G401 (cell line): ENCODE measurements around the gene FAR2. TPM values are rescaled to one million over a fixed set of nuclear protein-coding genes. Genes with fewer than 3 reads are reported as not detected.
A peak's percentile ranks its signal among the peaks of the same experiment; 100 is the strongest.

Experiments used
- DNase-seq: peaks from one replicate; pipeline ENCODE4 v3.0.0-alpha.2; 2015; ENCODE audit warnings: low spot score
- in situ Hi-C: cut with HindIII; loops from 2 replicates; pipeline ENCODE4 v1.10.0; 2016; ENCODE audit warnings: low sequenced_read_pairs, mixed read lengths
- total RNA-seq: library from RNA; depleted of rRNA; stranded (reverse); fragments of >200 nt; shearing (Covaris generic); gene quantifications from 2 replicates; pipeline ENCODE4 v1.2.3, GENCODE V29; 2014

Gene FAR2
- total RNA-seq, 1 experiment from 2014 or later, result not detected

- in situ Hi-C loops, result no loop called here
- DNase-seq, result no peak
Observed at GRCh38 chr12:29301114-29301513, 152.0 kb downstream of the FAR2 start.

GRCh38 chr12:29304388-29304787 lies 155.3 kb downstream of the FAR2 start:
- in situ Hi-C loops, result no loop called here
- no peak for DNase-seq

GRCh38 chr12:29306266-29306665 lies 157.2 kb downstream of the FAR2 start:
- no peak for DNase-seq
- in situ Hi-C loops, result no loop called here

GRCh38 chr12:29306682-29307081 lies 157.6 kb downstream of the FAR2 start:
- in situ Hi-C loops, result no loop called here
- no peak for DNase-seq

GRCh38 chr12:29309320-29309902 lies 160.3 kb downstream of the FAR2 start:
- in situ Hi-C loops, result no loop called here
- DNase-seq, result no peak

GRCh38 chr12:29310899-29311298 lies 161.8 kb downstream of the FAR2 start:
- DNase-seq, result no peak
- in situ Hi-C loops, result no loop called here

GRCh38 chr12:29314416-29314815 lies 165.3 kb downstream of the FAR2 start:
- in situ Hi-C loops, result no loop called here
- no peak for DNase-seq

- in situ Hi-C loops, result no loop called here
- DNase-seq, result peak; percentile 41
Observed at GRCh38 chr12:29316752-29317151, 167.7 kb downstream of the FAR2 start.

- in situ Hi-C loops, result no loop called here
Observed at GRCh38 chr12:29317556-29318363, 168.7 kb downstream of the FAR2 start.

GRCh38 chr12:29320295-29321085 lies 171.4 kb downstream of the FAR2 start:
- in situ Hi-C loops, result no loop called here
- no peak for DNase-seq

More at GRCh38 chr12:29317556-29318363, 168.7 kb downstream of the FAR2 start:
- DNase-seq, result peak; percentile 64

GRCh38 chr12:29322157-29322556 lies 173.1 kb downstream of the FAR2 start:
- in situ Hi-C loops, result no loop called here
- no peak for DNase-seq

GRCh38 chr12:29329411-29329810 lies 180.3 kb downstream of the FAR2 start:
- no peak for DNase-seq
- in situ Hi-C loops, result no loop called here

GRCh38 chr12:29333178-29333577 lies 184.1 kb downstream of the FAR2 start:
- DNase-seq, result no peak
- in situ Hi-C loops, result no loop called here

GRCh38 chr12:29334937-29335336 lies 185.9 kb downstream of the FAR2 start:
- DNase-seq, result no peak
- in situ Hi-C loops, result no loop called here

GRCh38 chr12:29337325-29337724 lies 188.2 kb downstream of the FAR2 start:
- in situ Hi-C loops, result no loop called here
- no peak for DNase-seq

- in situ Hi-C loops, result no loop called here
- no peak for DNase-seq
Observed at GRCh38 chr12:29343022-29343799, 194.1 kb downstream of the FAR2 start.

- DNase-seq, result no peak
- in situ Hi-C loops, result no loop called here
Observed at GRCh38 chr12:29346769-29347421, 197.8 kb downstream of the FAR2 start.

- in situ Hi-C loops, result no loop called here
- peak; percentile 26 for DNase-seq
Observed at GRCh38 chr12:29350080-29350479, 201.0 kb downstream of the FAR2 start.

- in situ Hi-C loops, result no loop called here
- no peak for DNase-seq
Observed at GRCh38 chr12:29354954-29355353, 205.9 kb downstream of the FAR2 start.
